ENCODE data around the gene MAN1A2. TPM values are rescaled to one million over a fixed set of nuclear protein-coding genes. Genes with fewer than 3 reads are reported as not detected.

Gene MAN1A2
- polyA plus RNA-seq, 1 experiment, result 40.7 TPM

- Histone ChIP-seq H3K4me3 (ENCODE audit: low read depth, low read length) (no peak overlapping the region), H3K9me3 (ENCODE audit: control insufficient read depth, insufficient read depth, low read length) (no peaks in the 10 kb centered on the region), H3K27me3 (ENCODE audit: control insufficient read depth, insufficient read depth, low read length) (no peaks in the 10 kb centered on the region), H3K27ac (ENCODE audit: low read depth, low read length) (no peak overlapping the region)
- no peak for DNase-seq (ENCODE audit: low read depth, low spot score)
- CTCF ChIA-PET, result no interaction called here
- TF ChIP-seq, protein P1, sequence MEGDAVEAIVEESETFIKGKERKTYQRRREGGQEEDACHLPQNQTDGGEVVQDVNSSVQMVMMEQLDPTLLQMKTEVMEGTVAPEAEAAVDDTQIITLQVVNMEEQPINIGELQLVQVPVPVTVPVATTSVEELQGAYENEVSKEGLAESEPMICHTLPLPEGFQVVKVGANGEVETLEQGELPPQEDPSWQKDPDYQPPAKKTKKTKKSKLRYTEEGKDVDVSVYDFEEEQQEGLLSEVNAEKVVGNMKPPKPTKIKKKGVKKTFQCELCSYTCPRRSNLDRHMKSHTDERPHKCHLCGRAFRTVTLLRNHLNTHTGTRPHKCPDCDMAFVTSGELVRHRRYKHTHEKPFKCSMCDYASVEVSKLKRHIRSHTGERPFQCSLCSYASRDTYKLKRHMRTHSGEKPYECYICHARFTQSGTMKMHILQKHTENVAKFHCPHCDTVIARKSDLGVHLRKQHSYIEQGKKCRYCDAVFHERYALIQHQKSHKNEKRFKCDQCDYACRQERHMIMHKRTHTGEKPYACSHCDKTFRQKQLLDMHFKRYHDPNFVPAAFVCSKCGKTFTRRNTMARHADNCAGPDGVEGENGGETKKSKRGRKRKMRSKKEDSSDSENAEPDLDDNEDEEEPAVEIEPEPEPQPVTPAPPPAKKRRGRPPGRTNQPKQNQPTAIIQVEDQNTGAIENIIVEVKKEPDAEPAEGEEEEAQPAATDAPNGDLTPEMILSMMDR (IDR thresholded peaks at IDR 0.05; ENCODE audit: low read depth, low read length), result no peak
- POLR2A ChIA-PET, result no interaction called here
Measured at GRCh38 chr1:117405042-117405441, 37.8 kb downstream of the MAN1A2 start.

GRCh38 chr1:117412472-117412871 lies 45.2 kb downstream of the MAN1A2 start:
- H3K27me3 ChIP-seq (ENCODE audit: control insufficient read depth, insufficient read depth, low read length), result no peaks in the 10 kb centered on the region

GRCh38 chr1:117413412-117413811 lies 46.2 kb downstream of the MAN1A2 start:
- POLR2A ChIA-PET, result no interaction called here
- Histone ChIP-seq H3K27ac (ENCODE audit: low read depth, low read length) (no peak overlapping the region), H3K27me3 (ENCODE audit: control insufficient read depth, insufficient read depth, low read length) (no peaks in the 10 kb centered on the region), H3K9me3 (ENCODE audit: control insufficient read depth, insufficient read depth, low read length) (no peaks in the 10 kb centered on the region), H3K4me3 (ENCODE audit: low read depth, low read length) (no peak overlapping the region)
- DNase-seq (ENCODE audit: low read depth, low spot score), result no peak
- TF ChIP-seq, protein P1 (IDR thresholded peaks at IDR 0.05; ENCODE audit: low read depth, low read length), result no peak
- CTCF ChIA-PET, result interaction anchor here (0.6 kb wide), 1 partner anchor 1945 kb away, joined by 3 read pairs; no protein-coding TSS in a partner anchor

More at GRCh38 chr1:117412472-117412871, 45.2 kb downstream of the MAN1A2 start:
- ChIA-PET POLR2A (no interaction called here), CTCF (interaction anchor here (0.6 kb wide), 1 partner anchor 1944 kb away, joined by 3 read pairs; no protein-coding TSS in a partner anchor)
- no peak for DNase-seq (ENCODE audit: low read depth, low spot score)
- H3K4me3 ChIP-seq (ENCODE audit: low read depth, low read length), result no peak overlapping the region
- no peaks in the 10 kb centered on the region for H3K9me3 ChIP-seq (ENCODE audit: control insufficient read depth, insufficient read depth, low read length)
- H3K27ac ChIP-seq (ENCODE audit: low read depth, low read length), result no peak overlapping the region
- TF ChIP-seq, protein P1 (IDR thresholded peaks at IDR 0.05; ENCODE audit: low read depth, low read length), result no peak

- Histone ChIP-seq H3K4me3 (ENCODE audit: low read depth, low read length) (no peak overlapping the region), H3K9me3 (ENCODE audit: control insufficient read depth, insufficient read depth, low read length) (no peaks in the 10 kb centered on the region), H3K27ac (ENCODE audit: low read depth, low read length) (no peak overlapping the region), H3K27me3 (ENCODE audit: control insufficient read depth, insufficient read depth, low read length) (no peaks in the 10 kb centered on the region)
- POLR2A ChIA-PET, result no interaction called here
- CTCF ChIA-PET, result no interaction called here
- DNase-seq (ENCODE audit: low read depth, low spot score), result no peak
- TF ChIP-seq, protein P1 (IDR thresholded peaks at IDR 0.05; ENCODE audit: low read depth, low read length), result no peak
Measured at GRCh38 chr1:117414943-117415342, 47.7 kb downstream of the MAN1A2 start.

DNA sequence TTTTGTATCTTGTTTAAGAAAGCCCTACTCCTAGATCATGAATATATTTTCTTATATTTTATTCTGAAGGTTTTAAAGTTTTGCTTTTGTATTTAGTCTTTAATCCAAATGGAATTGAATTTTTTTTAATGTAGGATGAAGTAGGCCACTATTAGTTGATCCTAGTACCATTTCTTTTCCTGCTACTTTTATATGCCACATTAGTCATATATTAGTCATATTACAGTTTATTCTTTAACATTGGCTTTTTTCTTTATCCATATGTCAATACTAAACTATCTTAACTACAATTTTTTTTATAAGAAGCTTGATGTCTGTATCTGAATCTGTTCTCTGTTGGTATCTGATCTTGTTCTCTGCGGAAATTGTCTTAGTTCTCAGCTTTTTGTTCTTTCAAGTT lies 48.8 kb downstream of the MAN1A2 start:
- no peak overlapping the region for H3K4me3 ChIP-seq (ENCODE audit: low read depth, low read length)
- no peaks in the 10 kb centered on the region for H3K27me3 ChIP-seq (ENCODE audit: control insufficient read depth, insufficient read depth, low read length)
- no peak overlapping the region for H3K27ac ChIP-seq (ENCODE audit: low read depth, low read length)
- no peak for DNase-seq (ENCODE audit: low read depth, low spot score)
- CTCF ChIA-PET, result no interaction called here
- no peaks in the 10 kb centered on the region for H3K9me3 ChIP-seq (ENCODE audit: control insufficient read depth, insufficient read depth, low read length)
- TF ChIP-seq, protein P1 (IDR thresholded peaks at IDR 0.05; ENCODE audit: low read depth, low read length), result no peak
- POLR2A ChIA-PET, result no interaction called here

Data from AG04450 (cell line).